GM18508 (cell line): ENCODE measurements around the gene LDB2.

Experiments
- ATAC-seq: cut with Tn5 transposase; IDR thresholded peaks from one replicate; pipeline ENCODE4 v1.9.1; 2021; ENCODE audit warnings: moderate number of reproducible peaks; ENCODE audit not compliant: insufficient read depth, unreplicated experiment

LDB2 gene

DNA sequence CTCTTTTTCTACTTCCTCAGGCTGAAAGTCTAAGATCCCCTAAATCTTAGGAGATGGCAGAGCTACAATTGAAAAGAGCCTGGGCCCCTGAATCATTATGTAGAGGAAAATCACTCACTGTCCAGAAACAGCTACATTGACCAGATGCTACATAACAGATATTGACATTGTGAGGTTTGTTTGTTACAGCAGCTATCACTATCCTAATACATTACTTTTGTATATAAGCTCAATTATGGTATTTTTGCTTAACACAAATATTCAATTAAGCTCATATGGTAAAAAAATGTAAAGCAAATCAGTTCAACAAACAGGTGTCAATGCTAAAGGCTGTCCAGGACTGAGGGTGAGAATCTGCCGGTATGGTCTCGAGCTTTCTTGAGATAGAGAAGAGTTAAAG is 89.4 kb downstream of the LDB2 start:
- ATAC-seq = no peak

- no peak for ATAC-seq
These were observed 91.1 kb downstream of the LDB2 start for GRCh38 chr4:16807355-16807754.

- no peak for ATAC-seq
These were observed 93.9 kb downstream of the LDB2 start for GRCh38 chr4:16804581-16804980.

DNA sequence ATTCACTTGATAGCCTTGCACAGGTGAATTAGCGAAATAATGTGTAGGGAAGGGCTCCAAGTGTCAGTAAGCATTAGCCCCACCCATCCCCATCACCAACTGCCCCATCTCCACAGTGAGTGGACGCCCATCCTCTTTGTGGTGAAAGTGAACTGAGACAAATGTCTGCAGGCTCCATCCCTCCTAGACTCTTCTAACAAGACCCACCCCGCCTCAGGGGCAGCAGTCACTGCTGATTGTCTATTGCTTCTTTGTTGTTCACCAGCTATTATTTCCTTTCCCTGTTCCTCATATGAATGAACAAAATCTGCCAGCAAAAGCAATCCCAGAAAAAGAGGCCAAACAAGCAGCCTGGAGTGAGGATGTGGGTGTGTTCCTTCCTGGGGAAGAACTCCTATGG is 96.4 kb downstream of the LDB2 start:
- ATAC-seq = no peak

DNA sequence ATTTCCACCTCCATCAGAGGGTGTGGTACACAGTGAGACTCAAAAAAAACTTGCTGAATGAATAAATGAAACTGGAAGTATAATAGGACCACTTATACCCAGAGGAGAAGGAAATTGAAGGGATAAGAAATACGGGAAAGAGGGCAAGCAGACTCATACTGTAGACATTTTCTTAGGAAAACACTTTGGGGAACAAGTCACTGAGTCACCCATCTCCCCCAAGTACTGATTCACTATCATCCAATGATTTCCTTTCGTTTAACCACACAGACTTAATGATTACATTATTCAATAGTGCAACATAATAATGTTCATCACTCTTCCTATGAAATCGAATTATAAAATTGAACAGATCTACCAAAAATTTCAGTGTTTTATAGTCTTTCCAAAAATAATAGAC is 97.1 kb downstream of the LDB2 start:
- no peak for ATAC-seq

DNA sequence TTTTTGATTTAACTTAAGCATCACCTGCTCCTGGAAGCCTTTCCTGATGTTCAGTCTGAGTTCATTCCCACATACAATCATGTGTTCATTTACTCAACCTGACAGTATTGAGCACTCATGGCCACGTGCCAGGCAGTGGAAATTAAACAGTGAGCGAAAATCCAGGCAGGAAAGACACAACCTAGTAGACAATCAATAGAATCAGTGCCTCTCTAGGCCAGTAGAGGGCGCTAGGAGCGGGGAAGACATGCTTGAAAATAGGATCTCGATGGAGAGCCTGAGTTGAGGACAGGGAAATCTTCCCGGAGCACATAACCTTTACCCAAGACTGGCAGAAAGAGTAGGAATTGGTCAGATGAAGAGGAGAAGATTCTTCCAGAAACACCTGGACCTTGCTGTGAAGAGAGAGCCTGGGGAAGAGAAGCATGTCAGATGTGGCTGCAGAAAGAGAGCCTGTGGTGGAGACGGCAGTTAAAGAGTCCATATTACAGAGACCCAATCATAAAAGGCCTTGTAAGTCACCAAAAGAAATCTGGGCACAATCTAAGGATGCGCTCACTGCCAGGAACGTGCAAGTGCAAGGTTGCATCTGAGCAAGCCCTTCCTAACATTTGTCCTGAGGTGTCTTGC is 103.5 kb downstream of the LDB2 start:
- ATAC-seq = no peak

- no peak for ATAC-seq
These were observed 107.0 kb downstream of the LDB2 start for GRCh38 chr4:16791460-16791859.

- ATAC-seq = no peak
These were observed 107.9 kb downstream of the LDB2 start for GRCh38 chr4:16790508-16790907.

GRCh38 chr4:16788868-16789267 is 109.6 kb downstream of the LDB2 start:
- ATAC-seq = no peak

- no peak for ATAC-seq
These were observed 112.5 kb downstream of the LDB2 start for GRCh38 chr4:16785793-16786527.

- ATAC-seq = no peak
These were observed 115.3 kb downstream of the LDB2 start for GRCh38 chr4:16783119-16783518.

DNA sequence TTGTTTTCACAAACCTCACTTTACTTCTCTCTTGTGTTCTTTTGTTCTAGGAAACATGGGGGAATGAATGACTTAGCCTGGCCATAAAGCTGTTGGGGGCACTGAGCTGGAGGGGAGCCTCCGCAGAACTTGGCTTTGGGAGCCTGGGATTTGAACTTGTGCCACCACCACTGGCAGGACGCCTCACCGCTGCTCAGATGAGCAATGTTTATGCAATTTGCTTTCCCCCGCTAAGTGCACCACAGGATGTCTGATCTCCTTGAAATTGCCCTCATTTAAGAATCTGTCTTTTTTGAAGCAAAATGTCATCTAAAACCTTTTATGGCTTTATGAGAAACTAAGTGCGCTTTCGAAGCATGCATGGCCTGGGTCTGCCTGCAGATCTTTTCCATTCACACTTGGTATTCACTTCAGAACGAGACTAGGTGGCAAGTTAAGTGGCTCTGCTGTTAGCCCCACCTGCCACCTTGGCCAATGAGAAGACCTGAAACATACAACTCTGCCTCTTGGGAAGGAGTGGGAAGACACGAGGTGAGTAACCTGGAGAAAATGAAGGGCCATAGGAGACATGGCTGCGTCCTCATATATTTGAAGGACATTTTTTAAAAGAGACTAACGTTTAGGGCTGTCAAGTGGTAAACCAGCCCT is 119.3 kb downstream of the LDB2 start:
- no peak for ATAC-seq

- no peak for ATAC-seq
These were observed 120.7 kb downstream of the LDB2 start for GRCh38 chr4:16777726-16778125.

GRCh38 chr4:16775411-16776154 is 122.9 kb downstream of the LDB2 start:
- ATAC-seq = no peak

DNA sequence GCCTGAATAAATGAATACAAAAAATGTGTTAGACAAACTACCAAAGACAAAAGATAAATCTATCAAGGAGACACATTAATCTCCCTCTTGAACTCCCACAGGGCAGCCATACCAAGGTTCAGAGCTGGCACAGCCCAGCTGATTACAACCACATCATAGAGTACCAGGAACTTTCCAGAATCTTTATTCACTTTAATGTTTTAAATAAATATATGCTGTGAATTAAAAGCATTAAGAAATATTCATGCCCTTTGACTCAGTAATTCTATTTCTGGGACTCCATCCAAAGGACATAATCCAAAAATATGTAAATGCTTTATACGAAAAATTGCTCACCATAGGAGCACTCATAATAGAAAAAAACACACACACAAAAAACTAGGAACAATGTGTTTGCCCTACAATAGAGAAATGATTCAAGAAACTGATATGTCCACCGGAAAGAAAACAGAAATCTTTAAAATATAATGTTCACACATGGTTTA is 126.0 kb downstream of the LDB2 start:
- no peak for ATAC-seq

- ATAC-seq = no peak
These were observed 127.6 kb downstream of the LDB2 start for GRCh38 chr4:16770710-16771285.

GRCh38 chr4:16767861-16768260 is 130.6 kb downstream of the LDB2 start:
- ATAC-seq = no peak

DNA sequence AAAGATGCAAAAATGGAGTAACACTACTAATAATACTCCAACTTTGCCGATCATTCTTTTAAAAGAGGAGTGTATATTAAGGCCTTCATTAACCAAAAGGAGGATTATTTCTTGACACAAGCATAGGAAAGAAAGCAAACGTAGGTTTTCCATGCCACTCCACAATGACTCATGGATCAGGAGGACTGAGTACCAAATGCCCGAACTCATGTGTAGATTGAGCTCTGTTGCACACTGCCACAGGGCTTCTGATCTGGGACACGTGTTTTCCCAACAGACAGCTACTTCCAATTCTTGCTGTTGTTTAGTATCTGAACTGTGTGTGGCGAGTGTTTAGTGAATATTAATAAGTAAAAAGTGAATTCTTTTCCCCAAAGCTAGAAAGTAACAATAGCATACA is 131.2 kb downstream of the LDB2 start:
- ATAC-seq = no peak

DNA sequence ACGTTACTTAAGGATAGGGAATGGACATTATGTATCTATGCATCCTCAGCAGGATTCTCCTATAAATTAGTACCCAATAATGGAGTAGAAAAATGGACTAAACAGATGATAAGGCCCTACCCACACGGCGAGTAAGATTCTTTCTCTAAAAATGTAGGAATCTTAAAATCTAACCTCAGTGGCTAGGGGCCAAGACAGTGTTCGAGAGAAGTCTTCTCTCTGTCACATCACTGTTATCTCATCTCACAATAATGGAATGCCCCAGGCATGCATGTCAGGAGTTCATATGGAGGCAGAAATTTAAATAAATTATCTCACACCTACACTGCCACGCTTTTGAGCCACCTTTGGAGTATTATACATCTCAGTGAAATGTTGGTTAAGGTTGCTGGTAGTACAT is 132.9 kb downstream of the LDB2 start:
- ATAC-seq = no peak

DNA sequence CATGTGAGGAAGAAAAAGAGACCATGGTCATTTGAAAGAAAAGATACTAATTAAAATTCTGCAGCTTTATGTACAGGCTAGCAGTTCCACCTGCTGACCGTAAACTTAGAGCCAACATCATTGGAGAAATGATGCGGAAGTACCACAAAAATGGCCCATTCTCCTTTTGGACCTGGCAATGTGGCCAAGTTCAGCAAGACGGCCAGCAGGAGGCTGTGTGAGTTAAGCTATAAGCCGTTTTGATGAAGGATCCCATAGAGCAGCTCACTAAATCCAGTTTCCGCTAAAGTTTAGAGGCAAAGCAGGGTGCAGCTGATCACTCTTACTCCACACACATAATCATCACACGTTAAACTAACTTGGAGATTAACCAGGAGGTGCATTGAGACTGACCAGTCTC is 133.8 kb downstream of the LDB2 start:
- no peak for ATAC-seq
